Activated CD4-positive, alpha-beta T cell treated with anti-CD3 and anti-CD28 coated beads for 24 hours (primary cell): ENCODE results near the gene PDE6C.

Source experiments
- DNase-seq, 2 donors: peaks; one replicate each; pipeline ENCODE4 v3.0.0-alpha.2; 2020; ENCODE audit warnings: low read depth in 2 of 2

PDE6C gene

DNA sequence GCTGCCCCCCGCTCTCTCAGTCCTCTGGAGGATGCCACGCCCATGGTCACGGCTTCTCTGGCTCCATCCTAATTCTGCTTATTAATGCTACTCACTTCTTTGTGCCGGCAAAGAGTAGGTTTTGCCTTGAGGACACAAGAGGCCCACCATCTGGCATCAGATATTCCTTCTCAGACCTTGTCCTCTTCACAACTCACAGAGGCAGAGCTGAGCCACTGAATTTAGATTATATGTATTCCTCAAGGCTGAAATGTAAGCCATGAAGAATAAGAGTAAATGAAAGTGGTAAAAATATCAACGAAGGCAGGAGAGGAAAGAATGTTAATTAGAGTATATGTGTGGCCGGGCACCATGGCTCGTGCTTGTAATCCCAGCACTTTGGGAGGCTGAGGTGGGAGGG is 17.8 kb upstream of the PDE6C start:
- no peak for DNase-seq

GRCh38 chr10:93595378-93596161 is 16.8 kb upstream of the PDE6C start:
- DNase-seq = no peak

DNA sequence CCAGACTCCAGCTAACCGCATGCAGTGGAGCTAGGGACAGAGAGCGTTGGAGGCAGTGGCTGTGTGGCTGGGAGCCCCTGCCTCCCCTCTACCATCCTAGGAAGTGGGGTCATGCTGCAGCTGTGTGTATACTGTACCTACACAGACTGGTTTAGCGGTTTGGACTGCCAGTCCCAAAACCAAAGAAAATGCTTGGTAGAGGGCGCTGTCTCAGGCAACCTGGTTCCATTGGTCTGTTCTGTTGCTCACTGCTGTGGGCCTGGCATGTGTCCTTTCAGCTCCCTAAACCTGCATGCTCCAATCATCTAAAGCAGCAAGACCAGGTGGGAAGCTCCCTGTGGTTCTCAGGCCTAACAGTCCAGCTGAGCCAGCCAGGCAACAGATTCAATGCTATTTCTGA is 15.8 kb upstream of the PDE6C start:
- DNase-seq = no peak

- DNase-seq = no peak
Observed at GRCh38 chr10:93597075-93597599, 15.2 kb upstream of the PDE6C start.

- DNase-seq = no peak
Observed at GRCh38 chr10:93598157-93598556, 14.2 kb upstream of the PDE6C start.

DNA sequence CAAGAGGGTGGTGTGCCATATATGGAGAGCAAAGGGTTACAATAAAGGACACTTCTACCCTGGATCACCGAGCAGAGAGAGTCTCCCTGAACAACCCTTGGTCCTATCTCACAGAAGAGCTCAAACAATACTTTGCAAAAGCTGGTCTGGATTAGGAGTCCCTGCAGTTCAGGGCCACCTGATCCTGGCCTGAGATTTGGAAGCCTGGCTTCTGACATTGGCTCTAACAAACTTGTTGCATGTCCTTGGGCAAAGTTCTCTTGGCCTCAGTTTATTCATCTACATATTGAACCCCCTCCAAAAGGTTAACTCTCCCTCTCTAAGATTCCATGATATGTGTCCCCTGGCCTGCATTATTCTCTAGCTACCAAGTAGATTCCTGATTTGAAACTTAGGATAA is 13.0 kb upstream of the PDE6C start:
- DNase-seq = no peak

DNA sequence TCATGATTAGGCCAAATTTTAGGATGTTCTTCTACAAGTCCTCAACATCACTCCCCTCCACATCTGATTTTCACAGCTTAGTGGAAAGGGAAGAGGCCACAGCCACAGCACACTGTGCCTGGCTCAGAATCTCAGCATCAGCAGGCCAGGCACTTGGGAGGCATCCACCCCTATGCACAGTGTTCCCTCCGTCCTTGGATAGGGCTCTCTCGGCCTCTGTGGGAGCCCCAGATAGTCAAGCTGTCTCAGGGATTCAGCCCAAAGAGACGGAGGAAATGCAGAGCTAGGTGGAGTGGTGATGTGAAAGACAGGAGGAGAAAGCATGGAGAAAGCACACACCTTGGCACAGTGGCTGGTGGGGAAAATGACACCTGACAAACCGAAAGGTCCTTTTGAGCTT is 12.6 kb upstream of the PDE6C start:
- no peak for DNase-seq

GRCh38 chr10:93600446-93601145 is 11.7 kb upstream of the PDE6C start:
- DNase-seq = no peak

DNA sequence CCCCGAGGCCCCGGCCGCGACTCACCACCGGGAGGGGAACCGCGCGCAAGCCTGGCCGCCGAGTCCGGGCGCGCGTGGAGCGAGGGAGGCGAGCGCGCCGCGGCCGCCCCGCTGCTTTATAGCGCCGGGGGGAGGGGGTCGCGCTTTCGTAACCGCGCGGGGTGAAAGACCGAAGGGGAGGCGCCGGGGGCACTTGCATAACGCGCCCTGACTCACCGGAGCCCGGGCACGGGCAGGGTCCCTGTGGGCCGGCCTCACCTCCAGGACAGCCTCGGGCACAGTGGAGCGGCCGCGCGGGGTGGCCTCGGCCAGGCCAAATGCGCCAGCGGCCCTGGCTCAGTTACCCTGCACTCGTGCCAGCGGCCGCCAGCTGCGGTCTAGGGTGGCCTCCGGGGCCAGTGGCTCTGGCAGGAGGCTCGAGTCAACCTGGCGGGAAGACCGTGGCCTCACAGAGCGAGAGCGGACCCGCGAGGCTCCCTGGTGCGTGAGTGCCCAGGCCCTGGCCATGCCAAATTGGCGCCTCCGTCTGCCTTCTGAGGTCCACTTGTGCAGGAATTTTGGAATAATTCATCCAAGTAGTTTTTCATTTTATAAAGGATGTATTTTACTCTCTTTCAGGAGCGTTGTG is 11.1 kb upstream of the PDE6C start, which contains the start of gene RBP4:
RBP4 (minus strand) TSS at position 90 of the 628 bp plus-strand sequence. CDS start 207 bp downstream, outside the sequence.
- no peak for DNase-seq

- no peak for DNase-seq
Observed at GRCh38 chr10:93601774-93602162, 10.6 kb upstream of the PDE6C start.

DNA sequence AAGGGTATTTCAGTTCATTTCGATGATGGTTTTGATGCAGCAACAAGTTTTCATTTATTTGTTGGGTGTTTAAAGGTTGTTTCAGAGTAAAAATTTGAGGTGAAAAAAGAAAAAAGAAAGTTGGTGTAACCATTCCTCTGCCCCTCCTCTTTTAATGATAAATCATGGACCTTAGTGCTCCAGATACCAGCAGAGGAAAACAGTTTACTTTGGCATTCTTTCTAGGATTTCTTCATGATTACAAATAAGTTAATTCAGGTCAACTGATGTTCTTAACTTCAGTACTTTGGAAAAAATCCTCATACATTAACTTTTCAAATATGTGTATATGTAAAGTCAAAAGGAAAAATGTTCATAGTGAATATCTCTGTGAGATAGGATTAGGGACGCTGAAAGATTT is 9.3 kb upstream of the PDE6C start:
- no peak for DNase-seq

DNA sequence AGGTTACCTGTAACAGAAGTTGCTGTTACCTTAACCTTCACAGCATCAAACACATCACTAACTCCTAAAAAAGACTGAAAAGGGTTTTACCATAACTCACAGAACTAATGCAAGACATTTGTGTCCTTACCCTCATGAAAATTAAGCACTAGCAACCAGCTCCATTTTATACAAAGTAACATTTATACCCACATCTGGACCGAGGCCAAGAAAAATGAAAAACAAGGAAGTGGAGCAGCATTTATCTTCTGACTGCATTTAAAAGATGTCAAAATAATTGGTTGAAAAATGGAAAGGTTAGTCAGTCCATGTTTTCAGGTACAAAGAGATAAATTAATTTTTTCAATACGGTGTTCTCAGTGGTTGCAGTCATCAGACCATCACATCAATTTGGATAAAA is 8.2 kb upstream of the PDE6C start:
- no peak for DNase-seq

DNA sequence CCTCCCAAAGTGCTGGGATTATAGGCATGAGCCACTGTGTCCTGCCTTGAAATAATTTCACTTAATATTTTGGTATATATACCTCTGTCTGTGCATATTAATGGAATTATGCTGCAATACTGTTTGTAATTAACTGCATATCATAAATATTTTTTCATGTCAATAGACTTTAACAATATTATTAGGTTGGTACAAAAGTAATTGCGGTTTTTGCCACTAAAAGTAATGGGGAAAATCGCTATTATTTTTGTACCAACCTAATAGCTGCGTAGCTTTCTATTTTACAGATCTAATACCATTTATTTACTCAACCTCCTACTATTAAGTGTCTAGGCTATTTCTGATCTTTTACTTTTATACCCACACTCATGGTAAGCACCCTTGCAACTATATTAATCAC is 3.9 kb upstream of the PDE6C start:
- DNase-seq = no peak

DNA sequence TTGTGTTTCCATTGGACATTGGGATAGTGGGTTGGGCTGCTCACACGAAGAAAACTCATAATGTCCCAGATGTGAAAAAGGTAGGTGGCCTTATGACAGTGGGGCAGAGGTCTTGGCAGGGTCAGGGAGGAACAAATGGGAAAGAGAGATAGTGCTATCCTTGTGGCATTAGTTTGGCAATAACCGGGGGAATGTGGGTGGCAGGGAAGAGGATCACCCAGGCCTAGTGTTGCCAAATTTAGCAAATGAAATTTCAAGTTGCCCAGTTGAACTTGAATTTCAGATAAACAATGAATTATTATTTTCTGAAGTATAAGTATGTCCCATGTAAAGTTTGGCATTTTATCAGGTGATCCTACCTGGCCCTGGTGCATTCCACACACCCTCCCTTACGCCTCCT is 789 bp downstream of the PDE6C start:
- DNase-seq = no peak

GRCh38 chr10:93614101-93614825 is 1.9 kb downstream of the PDE6C start:
- no peak for DNase-seq

DNA sequence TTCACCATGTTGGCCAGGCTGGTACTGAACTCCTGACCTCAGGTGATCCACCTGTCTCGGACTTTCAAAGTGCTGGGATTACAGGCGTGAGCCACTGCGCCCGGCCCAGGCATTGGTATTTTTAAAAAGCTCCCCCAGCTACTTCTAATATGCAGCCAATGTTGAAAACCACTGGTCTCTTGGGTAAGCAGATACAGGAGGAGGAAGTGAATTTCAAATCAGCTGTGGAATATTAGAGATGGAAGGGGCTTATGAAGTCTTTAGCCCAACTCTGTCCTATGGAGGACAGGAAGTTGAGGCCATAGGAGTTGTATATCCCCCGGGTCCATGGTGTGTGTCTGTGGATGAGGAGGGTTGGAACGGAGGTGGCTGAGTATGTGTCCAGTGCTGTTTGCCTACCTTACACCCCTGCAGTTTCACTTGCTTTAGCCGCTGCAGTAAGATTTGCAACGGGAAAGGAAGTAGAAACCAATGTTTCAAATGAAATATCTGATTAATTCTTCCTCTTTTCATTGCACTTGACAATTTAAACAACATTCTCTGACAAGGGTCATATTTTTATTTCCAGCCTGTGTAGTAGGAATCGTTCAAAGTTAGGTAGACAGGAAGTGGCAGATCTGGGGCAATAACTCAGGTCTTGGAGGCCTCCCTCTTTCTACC is 3.4 kb downstream of the PDE6C start:
- no peak for DNase-seq

DNA sequence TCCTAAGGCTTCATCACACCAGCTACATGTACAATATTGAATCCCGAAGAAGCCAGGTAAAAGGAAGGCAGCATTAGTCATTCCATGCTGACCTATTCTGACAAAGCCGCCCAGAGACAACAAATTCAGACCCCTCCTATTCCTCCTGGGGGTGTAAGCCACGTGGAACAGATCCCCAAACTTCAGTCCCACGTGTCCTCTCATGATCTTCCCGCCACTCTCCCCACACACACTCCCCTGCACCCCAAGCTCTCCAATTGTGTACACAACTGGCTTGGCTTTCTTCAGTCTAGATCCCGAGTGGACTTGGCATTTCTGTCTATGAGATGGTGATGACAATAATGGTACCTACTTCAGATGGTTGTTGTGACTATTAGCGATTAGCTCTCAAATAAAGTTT is 8.6 kb downstream of the PDE6C start:
- DNase-seq = no peak

- DNase-seq = no peak
Observed at GRCh38 chr10:93622942-93623341, 10.6 kb downstream of the PDE6C start.

DNA sequence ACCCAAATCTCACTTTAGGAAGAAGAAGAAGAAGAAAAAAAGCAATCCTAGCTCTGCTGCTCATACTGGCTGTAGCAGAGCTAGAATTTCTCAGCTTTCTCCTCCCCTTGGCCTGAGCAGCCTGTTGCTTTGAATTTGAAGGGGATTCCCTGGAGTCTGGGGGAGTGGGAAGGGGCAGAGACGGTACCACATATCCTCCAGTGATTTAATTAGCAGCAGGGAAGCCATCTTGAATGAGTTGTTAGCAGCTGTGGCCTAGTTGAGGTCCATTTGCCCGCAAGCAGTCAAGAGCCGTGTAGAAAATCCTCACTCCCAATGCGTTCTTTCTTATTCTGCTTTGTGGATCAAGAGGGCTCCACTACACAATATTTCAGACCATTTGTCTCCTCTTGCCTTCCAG is 16.5 kb downstream of the PDE6C start:
- DNase-seq = no peak

DNA sequence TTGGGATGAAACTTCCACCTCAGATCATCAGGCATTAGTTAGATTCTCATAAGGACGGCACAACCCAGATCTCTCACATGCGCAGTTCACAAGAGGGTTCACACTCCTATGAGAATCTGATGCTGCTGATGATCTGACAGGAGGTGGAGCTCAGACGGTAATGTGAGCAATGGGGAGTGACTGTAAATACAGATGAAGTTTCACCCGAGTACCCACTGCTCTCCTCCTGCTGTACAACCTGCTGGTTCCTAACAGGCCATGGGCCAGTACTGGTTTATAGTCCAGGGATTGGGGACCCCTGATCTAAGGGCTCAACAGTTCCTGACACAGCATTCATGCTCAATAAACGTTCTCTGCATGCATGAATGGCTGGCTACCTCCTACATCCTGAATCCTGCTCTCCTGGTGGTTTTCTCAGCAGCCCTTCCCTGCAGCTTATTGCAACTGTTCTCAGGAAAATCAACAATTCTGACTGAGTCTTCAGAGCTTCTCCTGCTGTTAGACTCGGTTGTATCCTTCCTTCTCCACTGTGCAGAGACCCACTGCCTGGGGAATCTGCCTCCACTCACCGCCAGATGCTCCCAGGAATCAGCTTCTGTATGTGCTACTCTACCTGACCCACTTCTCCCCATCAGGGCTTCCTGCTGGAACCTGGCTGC is 17.4 kb downstream of the PDE6C start:
- no peak for DNase-seq
